Activated B cell treated with CpG ODN at 0.5 μM for 24 hours (primary cell): ENCODE measurements around the gene THAP8. TPM values are rescaled to one million over a fixed set of nuclear protein-coding genes. Genes with fewer than 3 reads are reported as not detected.

ENCODE experiments used
- ATAC-seq: fragments of 200-7000 bp; cut with Tn5 transposase; one replicate; pipeline ENCODE4 v1.10.0; 2021; ENCODE audit warnings: low read depth, mild to moderate bottlenecking, moderate library complexity
- CTCF ChIA-PET: fragments of 350-600 bp; sonication (Branson Sonifier 250); formaldehyde crosslinking; loops from one replicate; lab custom pipeline; 2021; ENCODE audit warnings: antibody characterized with exemption; lab: Charles Lee
- POLR2A ChIA-PET: fragments of 350-600 bp; sonication (Branson Sonifier 250); formaldehyde crosslinking; loops from one replicate; lab custom pipeline; 2021; ENCODE audit warnings: antibody characterized with exemption; lab: Charles Lee
- DNase-seq: peaks from one replicate; pipeline ENCODE4 v3.0.0; 2022
- H3K27ac Mint-ChIP-seq: one replicate; pipeline ENCODE4 v1.8.0; 2020; ENCODE audit warnings: mixed read lengths
- H3K27me3 Mint-ChIP-seq: one replicate; pipeline ENCODE4 v1.8.0; 2021; ENCODE audit warnings: mixed read lengths
- H3K36me3 Mint-ChIP-seq: one replicate; pipeline ENCODE4 v1.8.0; 2021; ENCODE audit warnings: low read depth, mixed read lengths
- H3K4me1 Mint-ChIP-seq: one replicate; pipeline ENCODE4 v1.8.0; 2021; ENCODE audit warnings: mixed read lengths
- H3K4me3 Mint-ChIP-seq: one replicate; pipeline ENCODE4 v1.8.0; 2020; ENCODE audit warnings: mild to moderate bottlenecking, mixed read lengths
- H3K9me3 Mint-ChIP-seq: one replicate; pipeline ENCODE4 v1.8.0; 2020; ENCODE audit warnings: mixed read lengths
- intact Hi-C: fragments of 100-400 bp; cut with micrococcal nuclease; formaldehyde crosslinking; loops from one replicate; pipeline ENCODE4 v1.15.1; 2024
- total RNA-seq: library from RNA; stranded (reverse); gene quantifications from 2 replicates; pipeline ENCODE4 v1.2.3, GENCODE V29; 2022
- TF ChIP-seq, protein P1 (sequence below): fragments of 200-600 bp; IDR thresholded peaks from one replicate; pipeline ENCODE4 v1.8.0; 2022; ENCODE audit warnings: antibody characterized with exemption, mild to moderate bottlenecking

THAP8 gene
- total RNA-seq, 1 donor from 2014 or later = 2.4 TPM

DNA sequence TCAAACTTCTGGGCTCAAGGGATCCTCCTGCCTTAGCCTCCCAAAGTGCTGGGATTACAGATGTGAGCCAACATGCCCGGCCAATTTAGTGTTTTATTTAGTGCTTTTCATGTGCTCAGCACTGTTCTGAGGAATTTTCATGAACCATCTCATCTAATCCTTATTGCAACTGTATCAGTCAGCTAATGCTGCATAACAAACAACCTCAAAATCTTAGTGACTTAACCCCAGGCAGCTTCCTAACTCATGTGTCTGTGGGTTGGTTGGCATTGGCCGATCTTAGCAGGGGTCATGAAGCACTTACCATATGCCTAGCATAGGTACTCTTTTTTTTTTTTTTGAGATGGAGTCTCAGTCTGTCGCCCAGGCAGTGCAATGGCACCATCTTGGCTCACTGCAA, 65.3 kb downstream of the THAP8 start:
- H3K27me3 Mint-ChIP-seq = peaks cover 15% of the 10 kb centered on the region
- ChIA-PET CTCF (no interaction called here), POLR2A (interaction anchor here (0.7 kb wide), 1 partner anchor 28 kb away, joined by 6 read pairs; no protein-coding TSS in a partner anchor)
- DNase-seq = no peak
- H3K4me3 Mint-ChIP-seq = no peak overlapping the region
- no peaks in the 10 kb centered on the region for H3K9me3 Mint-ChIP-seq
- H3K36me3 Mint-ChIP-seq = no peaks in the 10 kb centered on the region
- ATAC-seq = no peak
- no peak overlapping the region for H3K27ac Mint-ChIP-seq
- peaks cover 10% of the 10 kb centered on the region for H3K4me1 Mint-ChIP-seq
- TF ChIP-seq, protein P1, sequence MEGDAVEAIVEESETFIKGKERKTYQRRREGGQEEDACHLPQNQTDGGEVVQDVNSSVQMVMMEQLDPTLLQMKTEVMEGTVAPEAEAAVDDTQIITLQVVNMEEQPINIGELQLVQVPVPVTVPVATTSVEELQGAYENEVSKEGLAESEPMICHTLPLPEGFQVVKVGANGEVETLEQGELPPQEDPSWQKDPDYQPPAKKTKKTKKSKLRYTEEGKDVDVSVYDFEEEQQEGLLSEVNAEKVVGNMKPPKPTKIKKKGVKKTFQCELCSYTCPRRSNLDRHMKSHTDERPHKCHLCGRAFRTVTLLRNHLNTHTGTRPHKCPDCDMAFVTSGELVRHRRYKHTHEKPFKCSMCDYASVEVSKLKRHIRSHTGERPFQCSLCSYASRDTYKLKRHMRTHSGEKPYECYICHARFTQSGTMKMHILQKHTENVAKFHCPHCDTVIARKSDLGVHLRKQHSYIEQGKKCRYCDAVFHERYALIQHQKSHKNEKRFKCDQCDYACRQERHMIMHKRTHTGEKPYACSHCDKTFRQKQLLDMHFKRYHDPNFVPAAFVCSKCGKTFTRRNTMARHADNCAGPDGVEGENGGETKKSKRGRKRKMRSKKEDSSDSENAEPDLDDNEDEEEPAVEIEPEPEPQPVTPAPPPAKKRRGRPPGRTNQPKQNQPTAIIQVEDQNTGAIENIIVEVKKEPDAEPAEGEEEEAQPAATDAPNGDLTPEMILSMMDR = no peak
- intact Hi-C loops = no loop called here

DNA sequence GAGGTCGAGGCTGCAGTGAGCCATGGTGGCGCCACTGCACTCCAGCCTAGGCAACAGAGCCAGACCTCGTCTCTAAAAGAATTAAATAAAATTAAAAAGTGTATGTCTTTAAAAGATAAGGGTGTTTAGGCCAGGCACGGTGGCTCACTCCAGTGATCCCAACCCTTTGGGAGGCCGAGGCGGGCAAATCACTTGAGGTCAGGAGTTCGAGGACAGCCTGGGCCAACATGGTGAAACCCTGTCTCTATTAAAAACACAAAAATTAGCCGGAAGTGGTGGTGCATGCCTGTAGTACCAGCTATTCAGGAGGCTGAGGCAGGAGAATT, 66.6 kb downstream of the THAP8 start:
- H3K4me3 Mint-ChIP-seq = peak overlapping the region; percentile 91
- peaks cover 25% of the 10 kb centered on the region for H3K27me3 Mint-ChIP-seq
- TF ChIP-seq, protein P1 = no peak
- no peaks in the 10 kb centered on the region for H3K9me3 Mint-ChIP-seq
- intact Hi-C loops = loop anchor here (2.0 kb wide), 1 partner anchor 67 kb away; the partner anchor contains the start of genes THAP8 and WDR62
- ATAC-seq (no peak), DNase-seq (no peak)
- H3K36me3 Mint-ChIP-seq = no peaks in the 10 kb centered on the region
- peaks cover 8% of the 10 kb centered on the region for H3K4me1 Mint-ChIP-seq
- no peak overlapping the region for H3K27ac Mint-ChIP-seq
- ChIA-PET POLR2A (interaction anchor here (0.7 kb wide), 1 partner anchor 58 kb away, joined by 5 read pairs; no protein-coding TSS in a partner anchor), CTCF (no interaction called here)

DNA sequence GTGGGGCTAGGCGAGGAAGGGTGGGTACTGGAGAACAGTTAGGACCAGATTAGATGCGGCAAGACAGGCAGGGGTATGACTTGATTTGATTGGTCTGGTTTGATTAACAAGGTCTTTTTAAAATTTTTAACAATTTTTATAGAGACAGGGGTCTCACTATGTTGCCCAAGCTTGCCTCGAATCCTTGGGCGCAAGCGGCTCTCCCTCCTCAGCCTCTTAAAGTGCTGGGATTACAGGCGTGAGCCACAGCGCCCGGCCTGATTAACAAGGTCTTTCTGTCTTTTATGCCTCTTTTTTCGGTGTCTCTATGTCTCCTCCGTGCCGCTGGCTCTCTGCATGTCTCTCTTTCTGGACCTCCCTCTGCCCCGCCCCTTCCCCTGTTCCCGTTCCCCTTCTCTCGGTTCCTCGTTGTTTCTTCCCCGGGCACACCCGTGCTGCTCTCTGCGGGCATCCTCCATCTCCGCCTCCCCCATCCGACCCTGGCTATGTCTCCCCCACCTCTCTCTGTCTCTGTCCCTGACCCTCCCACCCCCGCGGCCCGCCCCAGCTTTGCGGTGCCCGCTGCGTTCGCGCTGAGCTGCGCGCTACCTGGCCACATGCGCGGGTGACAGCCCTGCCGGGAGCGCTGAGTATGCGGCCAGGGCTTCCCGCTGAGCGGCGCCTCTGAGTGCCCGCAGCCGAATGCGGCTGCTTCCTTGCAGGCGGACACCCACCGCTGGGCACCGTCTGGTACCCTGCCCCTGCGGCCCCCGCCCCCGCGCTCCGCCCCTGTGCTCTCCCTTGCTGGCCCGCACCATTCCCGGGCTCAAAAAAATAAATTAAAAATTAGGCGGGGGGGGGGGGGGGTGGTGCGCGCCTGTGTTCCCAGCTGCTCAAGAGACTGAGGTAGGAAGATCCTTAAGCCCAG, 67.2 kb downstream of the THAP8 start:
- TF ChIP-seq, protein P1 = no peak
- POLR2A ChIA-PET = interaction anchor here (0.7 kb wide), 1 partner anchor 57 kb away, joined by 5 read pairs; no protein-coding TSS in a partner anchor
- H3K27ac Mint-ChIP-seq = peak overlapping the region; percentile 41
- intact Hi-C loops = loop anchor here (2.0 kb wide), 1 partner anchor 68 kb away; the partner anchor contains the start of genes THAP8 and WDR62
- ATAC-seq = peak; percentile 93
- peaks cover 30% of the 10 kb centered on the region for H3K27me3 Mint-ChIP-seq
- peak; percentile 46 for DNase-seq
- no peaks in the 10 kb centered on the region for H3K9me3 Mint-ChIP-seq
- H3K4me1 Mint-ChIP-seq = peaks cover 8% of the 10 kb centered on the region
- peak overlapping the region; percentile 91 for H3K4me3 Mint-ChIP-seq
- no peaks in the 10 kb centered on the region for H3K36me3 Mint-ChIP-seq
- CTCF ChIA-PET = no interaction called here

DNA sequence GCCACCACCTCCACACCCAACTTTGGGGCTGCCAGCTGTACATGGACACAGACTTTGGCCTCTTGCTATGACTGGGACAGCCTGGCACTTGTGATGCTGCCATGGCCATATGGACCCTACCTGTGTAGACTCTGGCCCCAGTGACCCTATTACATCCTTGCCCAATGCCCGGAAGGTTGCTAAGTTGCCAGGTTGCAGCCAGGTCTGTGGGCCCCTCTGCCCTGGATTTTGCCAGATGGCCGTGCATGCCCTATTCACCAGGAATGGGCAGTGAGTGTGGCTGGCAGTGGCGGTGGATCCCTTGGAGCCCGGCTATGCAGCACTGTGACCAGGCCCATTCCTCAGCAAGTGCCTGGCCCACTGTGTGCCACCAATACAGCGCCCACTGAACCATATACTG, 68.0 kb downstream of the THAP8 start:
- intact Hi-C loops = loop anchor here (2.0 kb wide), 1 partner anchor 69 kb away; the partner anchor contains the start of genes THAP8 and WDR62
- Mint-ChIP-seq H3K4me3 (peak overlapping the region; percentile 91), H3K9me3 (no peaks in the 10 kb centered on the region), H3K27me3 (peaks cover 31% of the 10 kb centered on the region), H3K27ac (no peak overlapping the region), H3K36me3 (no peaks in the 10 kb centered on the region), H3K4me1 (peaks cover 8% of the 10 kb centered on the region)
- CTCF ChIA-PET = no interaction called here
- ATAC-seq (no peak), DNase-seq (no peak)
- POLR2A ChIA-PET = no interaction called here
- TF ChIP-seq, protein P1 = no peak

Other genes starting within 250 kb of the THAP8 start
- not detected in 2 replicates for gene PRODH2, start 241.4 kb downstream of the THAP8 start, total RNA-seq
- 0.18 TPM in 1 of 2 replicates, not detected in the other for gene NPHS1, start 201.8 kb downstream of the THAP8 start, total RNA-seq
- gene KIRREL2, start 197.4 kb downstream of the THAP8 start, total RNA-seq = not detected in 2 replicates
- not detected in 2 replicates for gene APLP1, start 185.7 kb downstream of the THAP8 start, total RNA-seq
- gene NFKBID, start 153.7 kb downstream of the THAP8 start, total RNA-seq = 120 and 143 TPM in 2 replicates
- 2.9 and 3.5 TPM in 2 replicates for gene HCST, start 151.8 kb downstream of the THAP8 start, total RNA-seq
- 0.83 TPM in 1 of 2 replicates, not detected in the other for gene TYROBP, start 146.0 kb downstream of the THAP8 start, total RNA-seq
- gene LRFN3, start 117.9 kb downstream of the THAP8 start, total RNA-seq = 1.8 TPM in 2 replicates
- 20.3 and 21.9 TPM in 2 replicates for gene SDHAF1, start 59.1 kb downstream of the THAP8 start, total RNA-seq
- gene SYNE4, start 45.5 kb downstream of the THAP8 start, total RNA-seq = 2.1 and 3.7 TPM in 2 replicates
- 32.7 and 39.7 TPM in 2 replicates for gene ALKBH6, start 40.1 kb downstream of the THAP8 start, total RNA-seq
- 0.20 and 0.62 TPM in 2 replicates for gene CLIP3, start 21.4 kb downstream of the THAP8 start, total RNA-seq
- gene WDR62, start 612 bp upstream of the THAP8 start, total RNA-seq = 2.7 and 3.3 TPM in 2 replicates
- not detected in 2 replicates for gene OVOL3, start 56.9 kb upstream of the THAP8 start, total RNA-seq
- gene POLR2I, start 60.6 kb upstream of the THAP8 start, total RNA-seq = 46.6 and 51.6 TPM in 2 replicates
- 138 and 144 TPM in 2 replicates for gene TBCB, start 61.2 kb upstream of the THAP8 start, total RNA-seq
- 442 and 477 TPM in 2 replicates for gene CAPNS1, start 85.8 kb upstream of the THAP8 start, total RNA-seq
- gene COX7A1, start 98.2 kb upstream of the THAP8 start, total RNA-seq = not detected in 2 replicates
- gene ZNF565, start 160.4 kb upstream of the THAP8 start, total RNA-seq = 2.3 and 3.2 TPM in 2 replicates
- 57.8 and 63.2 TPM in 2 replicates for gene ZNF146, start 160.8 kb upstream of the THAP8 start, total RNA-seq